IMR-90 (cell line): Measurements from ENCODE around the gene KCNF1. TPM values are rescaled to one million over a fixed set of nuclear protein-coding genes. Genes with fewer than 3 reads are reported as not detected.

Experiments used
- ATAC-seq: fragments of 200-7000 bp; cut with Tn5 transposase; 2 replicates; pipeline ENCODE4 v1.9.1; 2020; ENCODE audit warnings: low read depth, mild to moderate bottlenecking, moderate library complexity
- BruUV-seq: library from RNA; stranded (reverse); fragments of 400-500 nt; replicated peaks from 2 replicates; lab custom pipeline; 2021; lab: Mats Ljungman, UMichigan
- CTCF ChIA-PET: fragments of 300-600 bp; formaldehyde crosslinking; extraction: SDS; loops from one replicate; lab custom pipeline; 2021; ENCODE audit warnings: antibody characterized with exemption; lab: Yijun Ruan, JAX
- POLR2A ChIA-PET: fragments of 300-600 bp; sonication (Branson Sonifier 250); formaldehyde crosslinking; loops from one replicate; lab custom pipeline; 2022; ENCODE audit warnings: antibody characterized with exemption; ENCODE audit not compliant: unreplicated experiment; lab: Charles Lee
- DNase-seq: peaks from one replicate; pipeline ENCODE4 v3.0.0; 2013
- H2AFZ ChIP-seq: replicated peaks from 2 replicates; pipeline ENCODE3; 2013; ENCODE audit warnings: low read length, mild to moderate bottlenecking; ENCODE audit not compliant: poor library complexity
- H2AK5ac ChIP-seq: 2 replicates; pipeline ENCODE4 v1.6.1; 2013; ENCODE audit warnings: low read depth, low read length, inconsistent platforms
- H2AK9ac ChIP-seq: replicated peaks from 2 replicates; pipeline ENCODE3; 2013; ENCODE audit warnings: mild to moderate bottlenecking, low read depth, low read length, moderate library complexity; ENCODE audit not compliant: poor library complexity
- H2BK120ac ChIP-seq: 2 replicates; pipeline ENCODE4 v1.6.1; 2013; ENCODE audit warnings: low read depth, low read length, inconsistent platforms
- H2BK15ac ChIP-seq: 3 replicates; pipeline ENCODE4 v1.6.1; 2013; ENCODE audit warnings: low read depth, low read length, inconsistent platforms
- H2BK20ac ChIP-seq: 2 replicates; pipeline ENCODE4 v1.6.1; 2013; ENCODE audit warnings: low read depth, mild to moderate bottlenecking, inconsistent platforms, low read length, moderate library complexity
- H2BK5ac ChIP-seq: 2 replicates; pipeline ENCODE4 v1.6.1; 2013; ENCODE audit warnings: mild to moderate bottlenecking, low read depth, low read length, inconsistent platforms; ENCODE audit not compliant: poor library complexity, severe bottlenecking
- H3K14ac ChIP-seq: replicated peaks from 2 replicates; pipeline ENCODE4 v1.6.1; 2013; ENCODE audit warnings: low read depth, low read length, inconsistent platforms
- H3K18ac ChIP-seq: 2 replicates; pipeline ENCODE4 v1.6.1; 2013; ENCODE audit warnings: low read depth, low read length, control low read depth
- H3K23ac ChIP-seq: 2 replicates; pipeline ENCODE4 v1.6.1; 2013; ENCODE audit warnings: low read depth, low read length, inconsistent platforms
- H3K27ac ChIP-seq: 2 replicates; pipeline ENCODE4 v1.5.1; 2013; ENCODE audit warnings: mild to moderate bottlenecking, control low read depth, low read length; ENCODE audit not compliant: insufficient read depth
- H3K27me3 ChIP-seq: 2 replicates; pipeline ENCODE4 v1.6.1; 2013; ENCODE audit warnings: low read length; ENCODE audit not compliant: control insufficient read depth, insufficient read depth
- H3K36me3 ChIP-seq: 2 replicates; pipeline ENCODE4 v1.6.1; 2013; ENCODE audit warnings: low read length, mixed read lengths; ENCODE audit not compliant: control insufficient read depth, insufficient read depth
- H3K4ac ChIP-seq: 2 replicates; pipeline ENCODE4 v1.6.1; 2013; ENCODE audit warnings: low read depth, low read length, inconsistent platforms
- H3K4me1 ChIP-seq: 2 replicates; pipeline ENCODE4 v1.6.1; 2013; ENCODE audit warnings: low read length, mixed read lengths; ENCODE audit not compliant: control insufficient read depth, insufficient read depth
- H3K4me2 ChIP-seq: 2 replicates; pipeline ENCODE4 v1.6.1; 2013; ENCODE audit warnings: low read depth, mild to moderate bottlenecking, control low read depth, low read length, moderate library complexity
- H3K4me3 ChIP-seq: 2 replicates; pipeline ENCODE4 v1.5.1; 2013; ENCODE audit warnings: low read depth, mild to moderate bottlenecking, control low read depth, low read length, moderate library complexity; ENCODE audit not compliant: insufficient read depth
- H3K56ac ChIP-seq: 2 replicates; pipeline ENCODE4 v1.6.1; 2013; ENCODE audit warnings: low read length, inconsistent platforms; ENCODE audit not compliant: insufficient read depth; ENCODE audit errors: extremely low read depth
- H3K79me1 ChIP-seq, 2 experiments: 2 replicates each; pipeline ENCODE4 v1.6.1; 2013; ENCODE audit warnings: low read length in 2 of 2, inconsistent platforms in 1 of 2, low read depth in 1 of 2
- H3K9ac ChIP-seq: 2 replicates; pipeline ENCODE4 v1.6.1; 2013; ENCODE audit warnings: low read depth, low read length, control low read depth
- H3K9me1 ChIP-seq: 2 replicates; pipeline ENCODE4 v1.6.1; 2013; ENCODE audit warnings: low read length, inconsistent platforms; ENCODE audit not compliant: insufficient read depth
- H3K9me3 ChIP-seq: 2 replicates; pipeline ENCODE4 v1.6.1; 2013; ENCODE audit warnings: low read length; ENCODE audit not compliant: control insufficient read depth, insufficient read depth
- H4K20me1 ChIP-seq: 2 replicates; pipeline ENCODE4 v1.6.1; 2013; ENCODE audit warnings: low read length, inconsistent platforms; ENCODE audit not compliant: insufficient read depth
- H4K5ac ChIP-seq: 2 replicates; pipeline ENCODE4 v1.6.1; 2013; ENCODE audit warnings: mild to moderate bottlenecking, low read depth, low read length, control low read depth
- H4K8ac ChIP-seq, 2 experiments: 2 replicates each; pipeline ENCODE4 v1.6.1; 2013; ENCODE audit warnings: low read depth in 2 of 2, low read length in 2 of 2, control low read depth in 1 of 2, inconsistent platforms in 1 of 2
- H4K91ac ChIP-seq: 2 replicates; pipeline ENCODE4 v1.6.1; 2013; ENCODE audit warnings: low read depth, low read length, inconsistent platforms; ENCODE audit not compliant: insufficient read depth
- MAZ ChIP-seq: IDR thresholded peaks from 2 replicates; pipeline ENCODE4 v1.6.1; 2012; ENCODE audit warnings: low read depth, mild to moderate bottlenecking, low read length, improper control_type of control experiment, moderate library complexity, borderline replicate concordance
- RCOR1 ChIP-seq: IDR thresholded peaks from 2 replicates; pipeline ENCODE4 v1.6.1; 2012; ENCODE audit warnings: mild to moderate bottlenecking, low read length, improper control_type of control experiment; ENCODE audit not compliant: insufficient replicate concordance
- RFX5 ChIP-seq: IDR thresholded peaks from 2 replicates; pipeline ENCODE4 v1.8.0; 2012; ENCODE audit warnings: low read depth, mild to moderate bottlenecking, low read length, moderate library complexity
- WGBS, 2 experiments: methylation state at CpG; one replicate each; pipeline versions ENCODE4 v1.1.5 to v1.1.7; 2013; ENCODE audit warnings: missing lambda C conversion rate in 2 of 2; ENCODE audit not compliant: insufficient read length in 1 of 2; ENCODE audit errors: extremely low coverage in 2 of 2; 5-methylcytosine and 5-hydroxymethylcytosine counted together
- dilution Hi-C: fragments of 300-500 bp; cut with HindIII; formaldehyde crosslinking; loops from one replicate; pipeline ENCODE4 v1.14.3; 2018; ENCODE audit warnings: low sequenced_read_pairs; ENCODE audit not compliant: unreplicated experiment
- in situ Hi-C: fragments of 300-500 bp; cut with MboI; formaldehyde crosslinking; loops from 3 replicates; pipeline ENCODE4 v1.14.3; 2019; ENCODE audit warnings: low sequenced_read_pairs, inconsistent platforms, mixed read lengths
- intact Hi-C: fragments of 100-400 bp; cut with micrococcal nuclease; formaldehyde crosslinking; loops from 2 replicates; pipeline ENCODE4 v1.10.0; 2022
- polyA plus RNA-seq, 3 experiments: library from polyadenylated mRNA; depleted of rRNA; stranded (reverse); fragments of >200 nt; gene quantifications; 2 replicates each; pipeline ENCODE4 v1.2.3, GENCODE V29; 2012; ENCODE audit warnings: low replicate concordance in 1 of 3
- total RNA-seq: library from RNA; depleted of rRNA; stranded (reverse); fragments of >200 nt; gene quantifications from 2 replicates; pipeline ENCODE4 v1.2.3, GENCODE V29; 2012
- TF ChIP-seq, protein P1 (sequence below): fragments of 150-350 bp; IDR thresholded peaks from 2 replicates; pipeline ENCODE4 v1.6.1; 2016; ENCODE audit warnings: low read depth, mild to moderate bottlenecking, low read length, moderate library complexity, borderline replicate concordance
- TF ChIP-seq, protein P2 (sequence below): fragments of 150-350 bp; IDR thresholded peaks from 2 replicates; pipeline ENCODE4 v1.6.1; 2017; ENCODE audit warnings: mild to moderate bottlenecking, antibody characterized with exemption, low read length, low read depth

KCNF1 gene
- total and polyA plus RNA-seq, 2 of the 4 experiments (the other 2 are of a cell fraction) = 0.54 to 1.4 TPM

DNA sequence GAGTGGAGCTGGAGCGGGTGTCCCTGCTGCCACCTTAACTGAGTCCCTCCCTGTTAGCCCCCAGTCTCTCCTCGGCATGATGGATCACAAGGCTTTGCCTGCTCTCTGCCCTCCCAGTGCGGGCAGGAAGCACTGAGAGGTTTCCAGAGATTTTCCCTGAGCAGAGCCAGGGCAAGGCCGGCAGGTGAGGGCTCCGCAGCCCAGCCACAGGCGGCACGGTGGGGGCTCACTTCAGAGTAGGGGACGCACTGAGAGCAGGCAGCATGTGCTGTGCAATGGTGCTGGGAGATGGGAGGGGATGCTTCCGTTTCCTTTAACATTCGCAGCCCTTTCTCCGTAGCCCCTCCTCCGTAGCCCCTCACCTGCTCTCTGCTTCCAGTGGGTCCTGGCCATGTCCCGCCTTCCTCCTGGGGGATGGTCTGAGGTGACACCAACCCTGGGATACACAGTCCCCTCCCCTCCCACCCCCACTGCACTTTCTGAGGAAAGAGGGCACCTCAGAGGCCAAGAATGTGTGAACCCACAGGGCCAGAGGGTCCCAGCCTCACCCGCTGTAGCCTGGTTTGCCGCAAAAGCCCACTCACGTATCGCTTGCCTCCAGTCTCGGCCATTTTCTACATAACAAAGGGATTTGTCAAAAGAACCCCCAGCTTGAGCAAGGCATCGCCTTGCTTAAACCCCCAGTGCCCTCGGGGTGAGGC lies 10.7 kb downstream of the KCNF1 start:
- no peak overlapping the region for H2BK120ac ChIP-seq
- dilution Hi-C loops (no loop called here), intact Hi-C loops (loop anchor here (5.0 kb wide), 1 partner anchor 825 kb away; the partner anchor contains the start of gene LPIN1), in situ Hi-C loops (loop anchor here (5.0 kb wide), 1 partner anchor 200 kb away; no protein-coding TSS in a partner anchor)
- H2BK20ac ChIP-seq = no peak overlapping the region
- H3K27ac ChIP-seq = no peak overlapping the region
- no peak overlapping the region for H2AK9ac ChIP-seq
- no peak overlapping the region for H3K56ac ChIP-seq
- no peaks in the 10 kb centered on the region for H4K20me1 ChIP-seq
- H3K9me3 ChIP-seq = no peaks in the 10 kb centered on the region
- H3K4ac ChIP-seq = no peak overlapping the region
- H2BK15ac ChIP-seq = no peak overlapping the region
- H3K9ac ChIP-seq = no peak overlapping the region
- H4K8ac ChIP-seq = no peak overlapping the region
- BruUV-seq = no TSS peak
- H3K27me3 ChIP-seq = no peaks in the 10 kb centered on the region
- no peak overlapping the region for H3K14ac ChIP-seq
- ChIA-PET CTCF (no interaction called here), POLR2A (no interaction called here)
- no peak overlapping the region for H2AFZ ChIP-seq
- no peak overlapping the region for H3K4me2 ChIP-seq
- TF ChIP-seq, protein P1, sequence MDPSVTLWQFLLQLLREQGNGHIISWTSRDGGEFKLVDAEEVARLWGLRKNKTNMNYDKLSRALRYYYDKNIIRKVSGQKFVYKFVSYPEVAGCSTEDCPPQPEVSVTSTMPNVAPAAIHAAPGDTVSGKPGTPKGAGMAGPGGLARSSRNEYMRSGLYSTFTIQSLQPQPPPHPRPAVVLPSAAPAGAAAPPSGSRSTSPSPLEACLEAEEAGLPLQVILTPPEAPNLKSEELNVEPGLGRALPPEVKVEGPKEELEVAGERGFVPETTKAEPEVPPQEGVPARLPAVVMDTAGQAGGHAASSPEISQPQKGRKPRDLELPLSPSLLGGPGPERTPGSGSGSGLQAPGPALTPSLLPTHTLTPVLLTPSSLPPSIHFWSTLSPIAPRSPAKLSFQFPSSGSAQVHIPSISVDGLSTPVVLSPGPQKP = no peak
- TF ChIP-seq RCOR1 (no peak), RFX5 (no peak), MAZ (no peak)
- TF ChIP-seq, protein P2, sequence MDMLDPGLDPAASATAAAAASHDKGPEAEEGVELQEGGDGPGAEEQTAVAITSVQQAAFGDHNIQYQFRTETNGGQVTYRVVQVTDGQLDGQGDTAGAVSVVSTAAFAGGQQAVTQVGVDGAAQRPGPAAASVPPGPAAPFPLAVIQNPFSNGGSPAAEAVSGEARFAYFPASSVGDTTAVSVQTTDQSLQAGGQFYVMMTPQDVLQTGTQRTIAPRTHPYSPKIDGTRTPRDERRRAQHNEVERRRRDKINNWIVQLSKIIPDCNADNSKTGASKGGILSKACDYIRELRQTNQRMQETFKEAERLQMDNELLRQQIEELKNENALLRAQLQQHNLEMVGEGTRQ = no peak
- no peak overlapping the region for H3K23ac ChIP-seq
- H4K5ac ChIP-seq = no peak overlapping the region
- ATAC-seq (no peak), DNase-seq (no peak)
- H2AK5ac ChIP-seq = peak overlapping the region; percentile 51
- no peak overlapping the region for H2BK5ac ChIP-seq
- peaks cover 13% of the 10 kb centered on the region for H3K4me1 ChIP-seq
- 91% methylated on average over 9 of the region's 20 CpGs; no CpG with 5 or more reads in 1 of the 2 experiments for WGBS, 2 experiments
- peaks cover 0 to 2% of the 10 kb centered on the region in 2 experiments; a peak in 1 of 4 replicates for H3K79me1 ChIP-seq
- H3K4me3 ChIP-seq = no peak overlapping the region
- peaks cover 12% of the 10 kb centered on the region; the same call in 1 of the 2 replicates for H3K9me1 ChIP-seq
- H4K91ac ChIP-seq = no peak overlapping the region; the same call in 1 of the 2 replicates
- no peak overlapping the region for H3K18ac ChIP-seq
- H3K36me3 ChIP-seq = no peaks in the 10 kb centered on the region
